Fibroblast of the conjunctiva (primary cell): Measurements from ENCODE around the gene NHEJ1.

Source experiments
- DNase-seq: peaks from one replicate; pipeline ENCODE4 v3.0.0-alpha.2; 2010; ENCODE audit warnings: low read depth

The NHEJ1 gene

GRCh38 chr2:219123356-219124135 lies 37.1 kb downstream of the NHEJ1 start:
- DNase-seq = no peak

GRCh38 chr2:219122202-219122980 lies 38.2 kb downstream of the NHEJ1 start:
- no peak for DNase-seq

- DNase-seq = no peak
These were observed 40.5 kb downstream of the NHEJ1 start for GRCh38 chr2:219120082-219120481.

- peak; percentile 38 for DNase-seq
These were observed 41.1 kb downstream of the NHEJ1 start for GRCh38 chr2:219119422-219120043.

GRCh38 chr2:219118504-219118903 lies 42.1 kb downstream of the NHEJ1 start:
- DNase-seq = no peak

GRCh38 chr2:219116776-219117646 lies 43.6 kb downstream of the NHEJ1 start:
- no peak for DNase-seq

GRCh38 chr2:219112651-219113338 lies 47.8 kb downstream of the NHEJ1 start:
- DNase-seq = no peak

- no peak for DNase-seq
These were observed 48.6 kb downstream of the NHEJ1 start for GRCh38 chr2:219112062-219112406.

- no peak for DNase-seq
These were observed 49.1 kb downstream of the NHEJ1 start for GRCh38 chr2:219111375-219112061.

GRCh38 chr2:219109471-219109870 lies 51.1 kb downstream of the NHEJ1 start:
- no peak for DNase-seq

- DNase-seq = no peak
These were observed 52.9 kb downstream of the NHEJ1 start for GRCh38 chr2:219107758-219108157.

GRCh38 chr2:219106251-219106650 lies 54.4 kb downstream of the NHEJ1 start:
- no peak for DNase-seq

- DNase-seq = peak; percentile 14
These were observed 56.2 kb downstream of the NHEJ1 start for GRCh38 chr2:219104107-219105035.

- DNase-seq = no peak
These were observed 61.3 kb downstream of the NHEJ1 start for GRCh38 chr2:219099329-219099728.

- DNase-seq = no peak
These were observed 65.1 kb downstream of the NHEJ1 start for GRCh38 chr2:219095406-219095935.

- DNase-seq = no peak
These were observed 66.4 kb downstream of the NHEJ1 start for GRCh38 chr2:219094171-219094570.

- DNase-seq = no peak
These were observed 69.9 kb downstream of the NHEJ1 start for GRCh38 chr2:219090436-219091299.

- no peak for DNase-seq
These were observed 71.3 kb downstream of the NHEJ1 start for GRCh38 chr2:219089330-219089729.
